ENCODE results near the gene PSME1. TPM values are rescaled to one million over a fixed set of nuclear protein-coding genes. Genes with fewer than 3 reads are reported as not detected.

PSME1 gene
- total and polyA plus RNA-seq, 10 of the 15 experiments (the other 5 are each of a cell fraction or from before 2014, with no cell fraction given), result 250 to 1,378 (median 412) TPM

DNA sequence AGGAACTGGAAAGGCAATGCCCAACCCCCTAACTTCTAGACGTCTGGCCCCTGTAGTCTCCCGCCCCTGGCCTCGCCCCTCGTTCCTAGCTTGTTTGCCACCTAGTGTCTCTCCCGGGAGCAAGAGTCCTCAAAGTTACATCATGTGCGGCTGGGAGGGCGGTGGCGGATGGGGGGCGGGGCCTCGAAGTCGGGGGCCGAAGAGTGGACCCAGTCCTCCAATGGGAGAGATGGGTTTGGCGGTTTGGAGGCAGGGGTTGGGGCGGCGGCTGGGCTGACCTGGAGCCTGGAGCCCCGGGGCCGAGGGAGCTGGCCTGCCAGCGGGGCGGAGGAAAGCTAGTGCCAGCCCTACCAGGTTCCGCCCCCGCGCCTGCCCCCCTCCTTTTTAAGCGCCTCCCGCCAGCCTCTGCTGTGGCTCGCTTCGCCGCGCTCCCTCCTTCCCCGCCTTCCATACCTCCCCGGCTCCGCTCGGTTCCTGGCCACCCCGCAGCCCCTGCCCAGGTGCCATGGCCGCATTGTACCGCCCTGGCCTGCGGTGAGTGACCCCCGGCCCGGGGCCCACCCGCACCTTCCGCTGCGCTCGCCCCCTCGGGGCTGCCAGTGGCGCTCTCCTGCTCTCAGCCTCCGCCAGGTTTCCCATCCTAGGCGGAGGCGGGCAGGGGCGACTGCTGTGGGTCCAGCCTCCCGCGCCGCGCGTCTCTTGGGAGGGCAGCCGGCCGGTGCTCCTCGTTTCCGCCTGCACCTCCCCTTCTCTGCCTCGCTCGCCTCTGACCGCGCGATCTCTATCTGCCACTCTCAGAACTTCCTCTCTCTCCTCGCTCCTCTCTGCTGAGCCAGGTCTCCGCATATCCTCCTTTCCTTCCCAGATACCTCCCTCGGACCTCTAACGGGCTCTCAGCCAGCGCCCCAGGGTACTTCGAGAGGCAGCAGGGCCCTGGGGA is 41.8 kb upstream of the PSME1 start, which contains the start of gene PCK2 (continued):
- TF ChIP-seq CEBPZ (IDR thresholded peaks at IDR 0.05; ENCODE audit: low read depth, low read length) (no peak), TAF1 (IDR thresholded peaks at IDR 0.05; ENCODE audit: borderline replicate concordance, low read depth, low read length) (peak; percentile 35; the same call in 1 of the 2 replicates), MYC (IDR thresholded peaks at IDR 0.05; ENCODE audit: insufficient read depth, insufficient read length, insufficient replicate concordance, low read length, severe bottlenecking) (peak; percentile 52), HDAC6 (IDR thresholded peaks at IDR 0.05; ENCODE audit: unreplicated experiment) (peak; percentile 39), ZNF207 (IDR thresholded peaks at IDR 0.05; ENCODE audit: borderline replicate concordance) (0 out of 2 replicates have a peak, but pooled peaks have one; percentile 25), MXI1 (IDR thresholded peaks at IDR 0.05; ENCODE audit: low read depth, low read length) (peak; percentile 28; the same call in 1 of the 2 replicates), DPF2 (IDR thresholded peaks at IDR 0.05) (peak; percentile 80; the same call in 1 of the 2 replicates), LARP7 (IDR thresholded peaks at IDR 0.05) (peak; percentile 84), GATAD2B (conservative IDR thresholded peaks at IDR 0.05; ENCODE audit: low read depth) (peak; percentile 87), PML (IDR thresholded peaks at IDR 0.05; ENCODE audit: low read length) (peak; percentile 52; the same call in 1 of the 2 replicates), BRCA1 (IDR thresholded peaks at IDR 0.05; ENCODE audit: low read depth, low read length) (no peak), CBX5 (IDR thresholded peaks at IDR 0.05; ENCODE audit: low read depth) (no peak), EGR1 (IDR thresholded peaks at IDR 0.05; ENCODE audit: borderline replicate concordance in 1 of 2, low read depth in 2 of 2, low read length in 2 of 2) (peak in 1 of 2 experiments; percentile 84; a peak in 2 of 3 replicates), IKZF2 (IDR thresholded peaks at IDR 0.05) (peak in 1 of 2 experiments; percentile 29; a peak in 2 of 4 replicates), SPI1 (IDR thresholded peaks at IDR 0.05; ENCODE audit: borderline replicate concordance, insufficient read depth, low read depth, low read length) (peak; percentile 66; the same call in 1 of the 2 replicates)
- TF ChIP-seq, protein P1, sequence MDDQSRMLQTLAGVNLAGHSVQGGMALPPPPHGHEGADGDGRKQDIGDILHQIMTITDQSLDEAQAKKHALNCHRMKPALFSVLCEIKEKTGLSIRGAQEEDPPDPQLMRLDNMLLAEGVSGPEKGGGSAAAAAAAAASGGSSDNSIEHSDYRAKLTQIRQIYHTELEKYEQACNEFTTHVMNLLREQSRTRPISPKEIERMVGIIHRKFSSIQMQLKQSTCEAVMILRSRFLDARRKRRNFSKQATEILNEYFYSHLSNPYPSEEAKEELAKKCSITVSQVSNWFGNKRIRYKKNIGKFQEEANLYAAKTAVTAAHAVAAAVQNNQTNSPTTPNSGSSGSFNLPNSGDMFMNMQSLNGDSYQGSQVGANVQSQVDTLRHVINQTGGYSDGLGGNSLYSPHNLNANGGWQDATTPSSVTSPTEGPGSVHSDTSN (IDR thresholded peaks at IDR 0.05; ENCODE audit: insufficient replicate concordance, low read depth, low read length), result no peak
- TF ChIP-seq, protein P2, sequence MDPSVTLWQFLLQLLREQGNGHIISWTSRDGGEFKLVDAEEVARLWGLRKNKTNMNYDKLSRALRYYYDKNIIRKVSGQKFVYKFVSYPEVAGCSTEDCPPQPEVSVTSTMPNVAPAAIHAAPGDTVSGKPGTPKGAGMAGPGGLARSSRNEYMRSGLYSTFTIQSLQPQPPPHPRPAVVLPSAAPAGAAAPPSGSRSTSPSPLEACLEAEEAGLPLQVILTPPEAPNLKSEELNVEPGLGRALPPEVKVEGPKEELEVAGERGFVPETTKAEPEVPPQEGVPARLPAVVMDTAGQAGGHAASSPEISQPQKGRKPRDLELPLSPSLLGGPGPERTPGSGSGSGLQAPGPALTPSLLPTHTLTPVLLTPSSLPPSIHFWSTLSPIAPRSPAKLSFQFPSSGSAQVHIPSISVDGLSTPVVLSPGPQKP (IDR thresholded peaks at IDR 0.05; ENCODE audit: low read depth, low read length), result no peak
- TF ChIP-seq, protein P3, sequence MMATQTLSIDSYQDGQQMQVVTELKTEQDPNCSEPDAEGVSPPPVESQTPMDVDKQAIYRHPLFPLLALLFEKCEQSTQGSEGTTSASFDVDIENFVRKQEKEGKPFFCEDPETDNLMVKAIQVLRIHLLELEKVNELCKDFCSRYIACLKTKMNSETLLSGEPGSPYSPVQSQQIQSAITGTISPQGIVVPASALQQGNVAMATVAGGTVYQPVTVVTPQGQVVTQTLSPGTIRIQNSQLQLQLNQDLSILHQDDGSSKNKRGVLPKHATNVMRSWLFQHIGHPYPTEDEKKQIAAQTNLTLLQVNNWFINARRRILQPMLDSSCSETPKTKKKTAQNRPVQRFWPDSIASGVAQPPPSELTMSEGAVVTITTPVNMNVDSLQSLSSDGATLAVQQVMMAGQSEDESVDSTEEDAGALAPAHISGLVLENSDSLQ (IDR thresholded peaks at IDR 0.05), result peak; percentile 84
